Esophagus muscularis mucosa (tissue), 4 donors: ENCODE results near the gene ORM1. TPM values are rescaled to one million over a fixed set of nuclear protein-coding genes. Genes with fewer than 3 reads are reported as not detected.

Experiments used
- DNase-seq: peaks from one replicate; pipeline ENCODE4 v3.0.0-alpha.2; 2017; ENCODE audit errors: extremely low spot score
- H3K27ac ChIP-seq, 4 donors: fragments of 200-600 bp; sonication (generic); replicated peaks in 1 of 4; 1 replicate in 3 of 4; 2 replicates in 1 of 4; pipeline ENCODE4 v1.5.1; 2016 to 2019; ENCODE audit warnings: mild to moderate bottlenecking in 1 of 4
- H3K27me3 ChIP-seq, 4 donors: fragments of 200-600 bp; sonication (generic); one replicate each; pipeline versions ENCODE4 v1.5.1 to v1.6.0; 2016 to 2019
- H3K36me3 ChIP-seq, 4 donors: fragments of 200-600 bp; sonication (generic); one replicate each; pipeline ENCODE4 v1.5.1; 2016 to 2019
- H3K4me1 ChIP-seq, 4 donors: fragments of 200-600 bp; sonication (generic); one replicate each; pipeline ENCODE4 v1.5.1; 2016 to 2019
- H3K4me3 ChIP-seq, 4 donors: fragments of 200-600 bp; sonication (generic); 1 replicate in 2 of 4; 2 replicates in 2 of 4; pipeline ENCODE4 v1.5.1; 2016 to 2019; ENCODE audit warnings: mild to moderate bottlenecking in 4 of 4, moderate library complexity in 1 of 4
- H3K9me3 ChIP-seq, 4 donors: fragments of 200-600 bp; sonication (generic); 1 replicate in 3 of 4; 2 replicates in 1 of 4; pipeline ENCODE4 v1.5.1; 2016 to 2019
- EP300 ChIP-seq: sonication (generic); formaldehyde crosslinking; IDR thresholded peaks from one replicate; pipeline ENCODE4 v1.6.1; 2017; ENCODE audit warnings: antibody characterized with exemption
- POLR2A ChIP-seq: fragments of 450-650 bp; IDR thresholded peaks from one replicate; pipeline ENCODE4 v1.6.1; 2017; ENCODE audit warnings: antibody characterized with exemption, moderate library complexity, mild to moderate bottlenecking, low read depth
- POLR2AphosphoS5 ChIP-seq, 2 donors: sonication (generic); formaldehyde crosslinking; IDR thresholded peaks; one replicate each; pipeline ENCODE4 v1.6.1; 2017; ENCODE audit warnings: antibody characterized with exemption in 2 of 2
- WGBS: methylation state at CpG from one replicate; pipeline ENCODE4 v1.1.5; 2018; 5-methylcytosine and 5-hydroxymethylcytosine counted together
- intact Hi-C: fragments of 100-400 bp; cut with DNase I; formaldehyde crosslinking; loops from one replicate; pipeline ENCODE4 v1.15.1; 2023
- total RNA-seq, 4 donors: library from RNA; depleted of rRNA; stranded (reverse); fragments of >200 nt; gene quantifications; one replicate each; pipeline versions ENCODE4 v1.1.0 to v1.2.1, GENCODE V29; 2016
- TF ChIP-seq, protein P1 (sequence below), 3 experiments: fragments of 200-600 bp in 2 of 3; fragments of 450-650 bp in 1 of 3; sonication (generic) in 2 of 3; IDR thresholded peaks; one replicate each; pipeline ENCODE4 v1.5.1; 2017 to 2019; ENCODE audit warnings: antibody characterized with exemption in 3 of 3, mild to moderate bottlenecking in 2 of 3, moderate library complexity in 1 of 3

Gene ORM1
- total RNA-seq, 4 donors from 2014 or later = 1.3 TPM; not detected in 3

DNA sequence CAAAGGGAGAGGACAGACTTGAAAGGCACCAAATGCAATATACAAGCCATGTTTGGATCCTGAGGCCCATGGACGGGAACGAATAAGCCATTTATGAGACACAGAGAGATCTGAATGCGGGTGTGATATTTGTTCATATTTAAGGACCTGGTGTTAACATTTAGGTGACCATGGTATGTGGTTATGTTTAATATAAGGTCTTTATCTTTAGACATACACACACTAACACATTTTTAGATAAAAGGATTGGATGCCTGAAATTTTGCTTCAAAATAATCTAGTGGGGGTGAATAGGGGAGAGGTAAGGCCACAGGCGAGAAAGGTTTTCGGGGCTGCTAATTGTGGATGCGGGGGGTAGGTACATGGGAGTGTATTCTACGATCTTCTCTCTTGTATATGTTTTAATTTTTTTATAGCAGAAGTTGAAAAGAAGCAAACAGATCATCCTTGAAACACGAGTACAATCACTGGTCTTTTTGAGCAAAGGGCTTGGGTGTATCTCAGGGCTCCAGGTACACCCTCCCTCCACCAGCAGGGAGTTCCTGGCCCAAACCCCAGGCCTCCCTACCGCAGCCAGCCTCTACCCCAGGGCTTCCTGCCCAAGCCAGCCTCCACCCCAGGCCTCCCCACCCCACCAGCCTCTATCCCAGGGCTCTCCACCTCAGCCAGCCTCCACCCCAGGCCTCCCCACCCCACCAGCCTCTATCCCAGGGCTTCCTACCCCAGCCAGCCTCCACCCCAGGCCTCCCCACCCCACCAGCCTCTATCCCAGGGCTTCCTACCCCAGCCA lies 52.7 kb downstream of the ORM1 start:
- intact Hi-C loops = no loop called here
- TF ChIP-seq, protein P1, sequence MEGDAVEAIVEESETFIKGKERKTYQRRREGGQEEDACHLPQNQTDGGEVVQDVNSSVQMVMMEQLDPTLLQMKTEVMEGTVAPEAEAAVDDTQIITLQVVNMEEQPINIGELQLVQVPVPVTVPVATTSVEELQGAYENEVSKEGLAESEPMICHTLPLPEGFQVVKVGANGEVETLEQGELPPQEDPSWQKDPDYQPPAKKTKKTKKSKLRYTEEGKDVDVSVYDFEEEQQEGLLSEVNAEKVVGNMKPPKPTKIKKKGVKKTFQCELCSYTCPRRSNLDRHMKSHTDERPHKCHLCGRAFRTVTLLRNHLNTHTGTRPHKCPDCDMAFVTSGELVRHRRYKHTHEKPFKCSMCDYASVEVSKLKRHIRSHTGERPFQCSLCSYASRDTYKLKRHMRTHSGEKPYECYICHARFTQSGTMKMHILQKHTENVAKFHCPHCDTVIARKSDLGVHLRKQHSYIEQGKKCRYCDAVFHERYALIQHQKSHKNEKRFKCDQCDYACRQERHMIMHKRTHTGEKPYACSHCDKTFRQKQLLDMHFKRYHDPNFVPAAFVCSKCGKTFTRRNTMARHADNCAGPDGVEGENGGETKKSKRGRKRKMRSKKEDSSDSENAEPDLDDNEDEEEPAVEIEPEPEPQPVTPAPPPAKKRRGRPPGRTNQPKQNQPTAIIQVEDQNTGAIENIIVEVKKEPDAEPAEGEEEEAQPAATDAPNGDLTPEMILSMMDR (IDR thresholded peaks at IDR 0.05) = no peak
- no peak for TF ChIP-seq EP300
- TF ChIP-seq POLR2A = no peak
- no peak for TF ChIP-seq POLR2AphosphoS5 (IDR thresholded peaks at IDR 0.05)
- H3K4me3 ChIP-seq = no peak overlapping the region
- H3K9me3 ChIP-seq = no peaks in the 10 kb centered on the region
- no peaks in the 10 kb centered on the region for H3K27me3 ChIP-seq
- no peak for DNase-seq
- peaks cover 9 to 74% (median 43%) of the 10 kb centered on the region in 4 donors for H3K36me3 ChIP-seq
- 87% methylated on average over 9 of the region's 9 CpGs for WGBS
- H3K4me1 ChIP-seq = peaks cover 14 to 27% (median 19%) of the 10 kb centered on the region in 4 donors
- no peak overlapping the region for H3K27ac ChIP-seq

Other genes with a start within 250 kb of the ORM1 start
- not detected for gene AMBP, start 244.8 kb upstream of the ORM1 start, total RNA-seq
- gene KIF12, start 223.8 kb upstream of the ORM1 start, total RNA-seq = not detected
- 1 to 10 TPM; 1.8 to 3.3 (median 2.7) TPM for gene COL27A1, start 167.6 kb upstream of the ORM1 start, total RNA-seq
- not detected for gene ORM2, start 6.8 kb downstream of the ORM1 start, total RNA-seq
- 10 to 100 TPM; 12.5 to 18.5 (median 17.3) TPM for gene AKNA, start 64.9 kb downstream of the ORM1 start, total RNA-seq
- 10 to 100 TPM in 2 of 4 donors, 1 to 10 TPM in 2; 8.1 to 12.6 (median 10.7) TPM for gene WHRN, start 182.4 kb downstream of the ORM1 start, total RNA-seq